H9 (cell line): ENCODE results near the gene PLXNA1. TPM values are rescaled to one million over a fixed set of nuclear protein-coding genes. Genes with fewer than 3 reads are reported as not detected.

ENCODE experiments used
- DNase-seq: peaks from one replicate; pipeline ENCODE4 v3.0.0-alpha.2; 2017
- H2AFZ ChIP-seq: one replicate; pipeline ENCODE4 v1.6.1; 2013; ENCODE audit warnings: mild to moderate bottlenecking, low read length, control low read depth, moderate library complexity
- H2AK5ac ChIP-seq: 2 replicates; pipeline ENCODE4 v1.6.1; 2013; ENCODE audit warnings: low read length, control low read depth, mixed read lengths; ENCODE audit not compliant: insufficient read length
- H2BK120ac ChIP-seq: one replicate; pipeline ENCODE4 v1.6.1; 2013; ENCODE audit warnings: low read depth, mild to moderate bottlenecking, low read length, control low read depth, inconsistent platforms; ENCODE audit not compliant: poor library complexity, severe bottlenecking
- H2BK12ac ChIP-seq: 2 replicates; pipeline ENCODE4 v1.6.1; 2013; ENCODE audit warnings: low read length, control low read depth, mixed read lengths, low read depth; ENCODE audit not compliant: insufficient read length
- H2BK15ac ChIP-seq: 2 replicates; pipeline ENCODE4 v1.6.1; 2013; ENCODE audit warnings: low read depth, low read length, control low read depth
- H2BK20ac ChIP-seq: one replicate; pipeline ENCODE4 v1.6.1; 2013; ENCODE audit warnings: low read depth, mild to moderate bottlenecking, low read length, control low read depth, inconsistent platforms; ENCODE audit not compliant: poor library complexity, severe bottlenecking
- H2BK5ac ChIP-seq: 2 replicates; pipeline ENCODE4 v1.6.1; 2013; ENCODE audit warnings: low read length, control low read depth, mixed read lengths; ENCODE audit not compliant: insufficient read length
- H3K14ac ChIP-seq: 2 replicates; pipeline ENCODE4 v1.6.1; 2013; ENCODE audit warnings: low read length, control low read depth; ENCODE audit not compliant: insufficient read depth
- H3K18ac ChIP-seq: 2 replicates; pipeline ENCODE4 v1.6.1; 2013; ENCODE audit warnings: low read depth, mild to moderate bottlenecking, mixed read lengths, low read length, control low read depth; ENCODE audit not compliant: insufficient read length
- H3K23ac ChIP-seq: 2 replicates; pipeline ENCODE4 v1.6.1; 2013; ENCODE audit warnings: low read length, control low read depth, mixed read lengths, low read depth; ENCODE audit not compliant: insufficient read length
- H3K23me2 ChIP-seq: 2 replicates; pipeline ENCODE4 v1.6.1; 2013; ENCODE audit warnings: low read depth, mild to moderate bottlenecking, mixed read lengths, low read length, control low read depth; ENCODE audit not compliant: insufficient read length, poor library complexity, severe bottlenecking
- H3K27ac ChIP-seq: 2 replicates; pipeline ENCODE4 v1.5.1; 2013; ENCODE audit warnings: low read length, control low read depth, mixed read lengths, low read depth; ENCODE audit not compliant: insufficient read length
- H3K27me3 ChIP-seq: 2 replicates; pipeline ENCODE4 v1.6.1; 2013; ENCODE audit warnings: low read length, control low read depth, inconsistent platforms; ENCODE audit not compliant: insufficient read depth
- H3K4ac ChIP-seq: 2 replicates; pipeline ENCODE4 v1.6.1; 2013; ENCODE audit warnings: low read depth, mild to moderate bottlenecking, control low read depth, inconsistent platforms, low read length, moderate library complexity
- H3K4me1 ChIP-seq: 2 replicates; pipeline ENCODE4 v1.6.1; 2013; ENCODE audit warnings: low read length, control low read depth, inconsistent platforms; ENCODE audit not compliant: insufficient read depth
- H3K4me2 ChIP-seq: 2 replicates; pipeline ENCODE4 v1.6.1; 2013; ENCODE audit warnings: low read length, control low read depth, mixed read lengths; ENCODE audit not compliant: insufficient read length, insufficient read depth
- H3K56ac ChIP-seq: 2 replicates; pipeline ENCODE4 v1.6.1; 2013; ENCODE audit warnings: low read depth, mild to moderate bottlenecking, mixed read lengths, low read length, control low read depth; ENCODE audit not compliant: insufficient read length
- H3K79me1 ChIP-seq: 2 replicates; pipeline ENCODE4 v1.6.1; 2013; ENCODE audit warnings: low read depth, mild to moderate bottlenecking, moderate library complexity, low read length, control low read depth, inconsistent platforms; ENCODE audit not compliant: insufficient read depth, poor library complexity, severe bottlenecking
- H3K79me2 ChIP-seq: 2 replicates; pipeline ENCODE4 v1.6.1; 2013; ENCODE audit warnings: low read length, control low read depth, inconsistent platforms; ENCODE audit not compliant: insufficient read depth
- H3K9ac ChIP-seq: 2 replicates; pipeline ENCODE4 v1.6.1; 2013; ENCODE audit warnings: low read length, control low read depth, mixed read lengths; ENCODE audit not compliant: insufficient read length; ENCODE audit errors: extremely low read depth
- H3K9me3 ChIP-seq: one replicate; pipeline ENCODE4 v1.6.1; 2013; ENCODE audit warnings: low read depth, low read length, inconsistent platforms; ENCODE audit not compliant: control insufficient read depth
- H3T11ph ChIP-seq: one replicate; pipeline ENCODE4 v1.6.1; 2013; ENCODE audit warnings: mild to moderate bottlenecking, low read length, control low read depth, inconsistent platforms
- H4K20me1 ChIP-seq: one replicate; pipeline ENCODE4 v1.6.1; 2013; ENCODE audit not compliant: control insufficient read depth, insufficient read length, insufficient read depth
- H4K5ac ChIP-seq: 2 replicates; pipeline ENCODE4 v1.6.1; 2013; ENCODE audit warnings: low read depth, mild to moderate bottlenecking, mixed read lengths, low read length, control low read depth; ENCODE audit not compliant: insufficient read length
- H4K8ac ChIP-seq: replicated peaks from 2 replicates; pipeline ENCODE4 v1.6.1; 2013; ENCODE audit warnings: low read length, control low read depth, mixed read lengths, low read depth; ENCODE audit not compliant: insufficient read length
- H4K91ac ChIP-seq: 2 replicates; pipeline ENCODE4 v1.6.1; 2013; ENCODE audit warnings: low read depth, mild to moderate bottlenecking, moderate library complexity, mixed read lengths, low read length, control low read depth; ENCODE audit not compliant: insufficient read length
- H3K27ac Mint-ChIP-seq, 3 experiments: 2 replicates in 2 of 3; 3 replicates in 1 of 3; pipeline ENCODE4 v1.8.0; 2020 to 2021; ENCODE audit warnings: mixed read lengths in 3 of 3, mild to moderate bottlenecking in 1 of 3, moderate library complexity in 1 of 3
- H3K27me3 Mint-ChIP-seq: 2 replicates; pipeline ENCODE4 v1.8.0; 2021; ENCODE audit warnings: low read depth, mild to moderate bottlenecking, moderate library complexity, mixed read lengths
- H3K36me3 Mint-ChIP-seq, 3 experiments: 2 replicates in 2 of 3; 3 replicates in 1 of 3; pipeline ENCODE4 v1.8.0; 2020 to 2021; ENCODE audit warnings: low read depth in 3 of 3, mixed read lengths in 3 of 3; ENCODE audit not compliant: insufficient read depth in 1 of 3
- H3K4me1 Mint-ChIP-seq, 2 experiments: 2 replicates each; pipeline ENCODE4 v1.8.0; 2020; ENCODE audit warnings: mixed read lengths in 2 of 2
- H3K4me3 Mint-ChIP-seq, 2 experiments: 2 replicates in 1 of 2; 3 replicates in 1 of 2; pipeline ENCODE4 v1.8.0; 2020 to 2021; ENCODE audit warnings: mild to moderate bottlenecking in 2 of 2, mixed read lengths in 2 of 2, moderate library complexity in 1 of 2
- H3K9me3 Mint-ChIP-seq, 2 experiments: 2 replicates in 1 of 2; 3 replicates in 1 of 2; pipeline ENCODE4 v1.8.0; 2020; ENCODE audit warnings: mild to moderate bottlenecking in 2 of 2, mixed read lengths in 2 of 2, moderate library complexity in 1 of 2
- CTCF ChIP-seq: fragments of 200-600 bp; sonication (generic); conservative IDR thresholded peaks from 3 replicates; pipeline ENCODE4 v1.8.0; 2021; ENCODE audit warnings: antibody characterized with exemption, mild to moderate bottlenecking
- WGBS: extraction: QIAGEN DNeasy Blood & Tissue Kit; methylation state at CpG from one replicate; pipeline ENCODE4 v1.1.7; 2013; ENCODE audit warnings: missing lambda C conversion rate, low lambda C conversion rate, mixed read lengths; ENCODE audit not compliant: insufficient read length; ENCODE audit errors: extremely low coverage; 5-methylcytosine and 5-hydroxymethylcytosine counted together
- total RNA-seq: library from RNA; stranded (reverse); gene quantifications from 2 replicates; pipeline ENCODE4 v1.2.1, GENCODE V29; 2021

The PLXNA1 gene
- total RNA-seq, 1 experiment from 2014 or later: 42.1 TPM

DNA sequence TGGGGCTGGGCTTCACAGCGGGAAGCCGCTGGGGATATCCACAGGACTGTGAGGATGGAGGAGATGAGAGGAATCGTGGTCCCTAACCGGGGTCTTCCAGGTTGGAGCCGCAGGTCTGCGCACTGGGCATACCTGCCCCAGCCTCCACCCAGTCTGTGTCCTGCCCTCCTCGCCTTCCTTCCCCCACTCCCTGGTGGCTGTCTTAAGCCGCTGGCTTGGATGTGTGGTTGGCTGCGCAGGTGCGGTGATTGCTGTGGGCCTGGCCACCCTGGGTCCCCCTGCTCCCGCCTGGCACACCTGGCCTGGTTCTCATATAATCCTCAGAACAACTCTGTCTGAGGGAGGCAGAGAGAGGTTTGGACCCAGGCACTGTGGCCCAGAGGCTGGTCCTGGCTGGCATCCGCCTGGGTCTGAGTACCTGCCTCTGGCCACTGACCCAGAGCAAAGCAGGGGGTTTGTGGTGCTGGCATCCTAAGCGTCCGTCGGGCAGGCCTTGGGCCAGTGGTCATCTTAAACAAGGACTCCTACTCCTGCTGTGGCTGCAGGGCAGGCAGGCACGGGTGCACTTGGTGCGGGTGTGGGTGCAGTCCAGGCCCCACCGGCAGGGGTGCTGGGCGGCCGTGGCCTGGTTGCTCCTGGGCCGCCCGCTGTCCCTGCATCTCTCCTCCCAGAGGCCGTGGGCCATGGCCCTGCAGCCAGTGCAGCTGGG is 18.7 kb downstream of the PLXNA1 start:
- H3K27me3 ChIP-seq: no peaks in the 10 kb centered on the region
- H3K4ac ChIP-seq: no peak overlapping the region
- H3K79me2 ChIP-seq: no peaks in the 10 kb centered on the region; the same call in 1 of the 2 replicates
- no peak overlapping the region for H3K9ac ChIP-seq
- no peaks in the 10 kb centered on the region for H3K23me2 ChIP-seq
- H3K4me2 ChIP-seq: no peak overlapping the region
- peaks cover 4% of the 10 kb centered on the region; the same call in 1 of the 2 replicates for H3K4me1 ChIP-seq
- H3K9me3 Mint-ChIP-seq: no peaks in the 10 kb centered on the region
- DNase-seq: no peak
- no peaks in the 10 kb centered on the region for H3K9me3 ChIP-seq
- no peak overlapping the region for H2BK5ac ChIP-seq
- H2AFZ ChIP-seq: no peak overlapping the region
- no peak overlapping the region for H3T11ph ChIP-seq
- H4K91ac ChIP-seq: no peak overlapping the region
- peak overlapping the region in 2 of 3 experiments; percentile 43 to 95; a peak in 2 of 7 replicates for H3K27ac Mint-ChIP-seq
- no peak overlapping the region for H3K27ac ChIP-seq
- H2AK5ac ChIP-seq: no peak overlapping the region
- no peak overlapping the region for H4K8ac ChIP-seq
- H3K79me1 ChIP-seq: no peaks in the 10 kb centered on the region
- H3K27me3 Mint-ChIP-seq: no peaks in the 10 kb centered on the region
- H4K20me1 ChIP-seq: peaks cover 2% of the 10 kb centered on the region
- no peak overlapping the region for H3K18ac ChIP-seq
- H3K36me3 Mint-ChIP-seq: peaks cover 2 to 17% (median 5%) of the 10 kb centered on the region in 3 experiments; a peak in 6 of 7 replicates
- H3K4me3 Mint-ChIP-seq: no peak overlapping the region; a peak in 1 of 5 replicates
- no peak overlapping the region for H2BK12ac ChIP-seq
- no peak overlapping the region for H2BK120ac ChIP-seq
- H3K56ac ChIP-seq: no peak overlapping the region
- H3K4me1 Mint-ChIP-seq: peaks cover 11 to 24% of the 10 kb centered on the region in 2 experiments
- H4K5ac ChIP-seq: no peak overlapping the region
- no peak overlapping the region for H2BK15ac ChIP-seq
- no CpG with 5 or more reads among the region's 23 CpGs for WGBS
- H2BK20ac ChIP-seq: no peak overlapping the region
- H3K23ac ChIP-seq: no peak overlapping the region
- H3K14ac ChIP-seq: peak overlapping the region; percentile 29
- TF ChIP-seq CTCF: no peak
